ENCODE data around the gene TRPV4.

GRCh38 chr12:109738878-109739665, 94.1 kb downstream of the TRPV4 start:
- TF ChIP-seq CTCF (IDR thresholded peaks at IDR 0.05) (no peak), EP300 (IDR thresholded peaks at IDR 0.05) (no peak), POLR2A (IDR thresholded peaks at IDR 0.05) (no peak), POLR2AphosphoS5 (IDR thresholded peaks at IDR 0.05) (no peak)
